Hindlimb muscle (tissue), 1 donor: Measurements from ENCODE around the gene BCR. TPM values are rescaled to one million over a fixed set of nuclear protein-coding genes. Genes with fewer than 3 reads are reported as not detected.

Experiments used
- DNase-seq: peaks from one replicate; pipeline ENCODE4 v3.0.0-alpha.2; 2013
- polyA plus RNA-seq: library from polyadenylated mRNA; unstranded; fragments of 120-200 nt; gene quantifications from one replicate; pipeline ENCODE4 v1.2.1, GENCODE V29; 2013; ENCODE audit not compliant: insufficient read length

BCR gene
- polyA plus RNA-seq, 1 donor = 18.6 TPM

DNA sequence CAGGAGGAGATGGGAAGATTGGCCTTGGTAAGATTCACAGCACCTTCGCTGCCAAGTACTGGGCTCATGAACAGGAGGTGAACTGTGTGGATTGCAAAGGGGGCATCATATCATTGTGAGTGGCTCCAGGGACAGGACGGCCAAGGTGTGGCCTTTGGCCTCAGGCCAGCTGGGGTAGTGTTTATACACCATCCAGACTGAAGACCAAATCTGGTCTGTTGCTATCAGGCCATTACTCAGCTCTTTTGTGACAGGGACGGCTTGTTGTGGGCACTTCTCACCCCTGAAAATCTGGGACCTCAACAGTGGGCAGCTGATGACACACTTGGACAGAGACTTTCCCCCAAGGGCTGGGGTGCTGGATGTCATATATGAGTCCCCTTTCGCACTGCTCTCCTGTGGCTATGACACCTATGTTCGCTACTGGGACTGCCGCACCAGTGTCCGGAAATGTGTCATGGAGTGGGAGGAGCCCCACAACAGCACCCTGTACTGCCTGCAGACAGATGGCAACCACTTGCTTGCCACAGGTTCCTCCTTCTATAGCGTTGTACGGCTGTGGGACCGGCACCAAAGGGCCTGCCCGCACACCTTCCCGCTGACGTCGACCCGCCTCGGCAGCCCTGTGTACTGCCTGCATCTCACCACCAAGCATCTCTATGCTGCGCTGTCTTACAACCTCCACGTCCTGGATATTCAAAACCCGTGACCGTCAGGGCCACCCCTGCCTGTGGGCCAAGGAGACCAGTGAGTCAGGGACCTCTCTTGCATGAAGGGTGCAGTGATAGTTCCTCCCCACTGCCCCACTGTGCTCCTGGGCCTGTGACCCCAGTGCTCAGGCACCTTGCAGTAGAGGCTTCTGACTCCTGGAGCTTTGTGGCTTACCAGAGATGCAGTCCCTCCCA, 83.6 kb downstream of the BCR start:
- no peak for DNase-seq

DNA sequence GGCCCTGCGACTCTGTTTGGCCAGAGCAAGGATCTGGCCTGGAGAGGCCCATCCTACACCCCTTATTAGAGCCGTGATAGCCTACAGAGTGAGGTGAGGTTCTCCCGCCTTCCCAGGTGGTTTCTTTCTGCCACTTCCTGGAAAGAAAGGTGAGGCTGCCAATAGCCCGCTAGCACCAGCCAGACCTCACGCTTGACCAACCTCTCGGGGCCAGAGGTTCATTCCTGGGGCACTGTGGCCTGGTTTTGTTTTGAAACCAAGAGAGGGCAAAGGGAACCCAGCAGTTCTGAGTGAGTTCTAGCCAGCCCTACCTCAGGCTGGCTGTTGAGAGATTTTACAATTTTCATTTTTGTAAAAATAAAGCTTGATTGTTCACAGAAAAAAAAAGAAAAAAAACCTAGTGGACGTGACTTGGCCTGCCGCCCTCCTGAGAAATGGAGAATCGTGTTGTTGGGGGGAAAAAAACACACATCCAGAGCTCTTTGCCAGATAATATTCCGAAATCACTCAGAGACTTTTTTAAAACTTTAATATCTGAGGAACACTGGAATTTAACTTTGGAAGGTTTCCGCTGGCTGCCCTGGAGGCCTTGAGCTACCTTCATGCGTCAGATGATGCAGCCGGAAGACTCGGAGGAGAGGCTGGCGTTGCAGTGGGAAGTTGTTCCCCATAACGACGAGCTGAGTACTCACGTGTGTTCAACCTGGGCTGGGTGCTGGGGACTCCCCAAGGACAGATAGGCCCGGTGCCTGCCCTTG, 84.5 kb downstream of the BCR start:
- peak; percentile 69 for DNase-seq

DNA sequence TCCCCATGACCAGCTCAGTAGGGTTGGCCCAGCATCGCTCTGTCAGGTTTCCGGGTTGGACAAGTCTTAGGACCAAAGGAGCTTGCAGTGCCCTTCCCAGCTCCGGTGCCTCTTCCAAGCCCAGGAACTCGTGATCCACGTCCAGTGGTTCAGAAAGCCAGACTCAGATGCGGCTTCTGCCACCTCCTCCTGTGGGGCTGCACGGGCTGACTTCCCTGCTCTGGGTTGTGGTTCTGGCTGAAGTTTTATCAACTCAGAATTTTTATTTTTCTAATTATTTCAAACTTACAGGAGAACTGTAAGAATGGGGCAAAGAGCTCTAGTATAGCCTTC, 85.0 kb downstream of the BCR start:
- no peak for DNase-seq

DNA sequence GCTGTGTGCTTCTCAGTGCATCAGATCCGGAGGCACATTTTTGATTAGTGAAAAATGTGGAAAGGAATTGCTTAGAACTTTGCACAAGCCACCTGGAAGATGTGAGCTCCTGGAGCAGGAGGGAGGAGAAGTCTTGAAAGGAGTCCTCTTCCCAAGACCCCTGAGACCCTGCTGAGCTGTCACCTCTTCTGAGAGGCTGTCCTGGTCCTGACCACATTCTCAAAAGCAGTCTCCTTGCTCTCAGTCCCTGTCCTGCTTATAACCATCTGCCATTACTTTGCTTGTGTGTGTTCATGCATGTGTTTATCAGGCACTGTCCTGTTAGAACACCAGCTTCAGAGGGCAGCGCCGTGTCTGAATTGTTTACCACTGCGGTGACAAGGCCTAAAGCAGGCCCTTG, 86.5 kb downstream of the BCR start:
- no peak for DNase-seq

DNA sequence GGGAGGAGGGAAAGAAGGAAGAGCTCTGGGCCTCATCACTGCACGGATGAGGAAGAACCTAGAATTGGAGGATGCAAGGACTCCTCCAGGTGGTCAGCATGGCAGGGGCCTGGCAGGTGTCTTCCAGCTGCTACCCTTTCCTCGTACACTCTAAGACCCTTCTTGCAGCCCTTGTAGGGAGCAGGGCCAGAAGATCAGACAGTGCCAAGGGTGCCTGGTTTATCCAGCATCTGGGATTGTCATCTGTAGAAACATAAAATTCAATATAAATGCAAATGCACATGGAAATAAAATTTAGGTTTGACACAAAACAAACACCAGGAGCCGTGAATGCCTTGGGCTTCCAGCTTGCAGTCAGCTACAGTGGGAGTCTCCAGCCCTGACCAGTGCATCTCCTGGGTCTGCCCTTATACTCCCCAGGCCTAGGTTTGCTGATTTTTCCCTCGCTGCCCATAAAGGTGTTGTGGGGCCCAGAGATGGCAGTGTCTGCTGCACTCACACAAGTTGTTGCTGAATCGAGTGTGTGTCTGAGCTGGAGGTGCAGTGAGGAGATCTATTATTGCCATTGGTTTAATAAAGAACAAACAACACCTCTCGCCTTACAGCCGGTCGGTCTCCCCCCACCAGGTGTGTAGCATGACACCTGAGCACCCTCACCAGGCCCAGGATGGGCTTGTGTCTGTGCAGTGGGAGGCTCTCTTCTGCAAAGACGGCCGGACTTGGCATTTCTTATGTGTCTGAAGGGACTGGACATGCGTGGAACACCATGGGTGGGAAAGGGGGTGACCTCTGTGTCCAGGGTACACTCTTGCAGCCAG, 87.1 kb downstream of the BCR start:
- DNase-seq = no peak

DNA sequence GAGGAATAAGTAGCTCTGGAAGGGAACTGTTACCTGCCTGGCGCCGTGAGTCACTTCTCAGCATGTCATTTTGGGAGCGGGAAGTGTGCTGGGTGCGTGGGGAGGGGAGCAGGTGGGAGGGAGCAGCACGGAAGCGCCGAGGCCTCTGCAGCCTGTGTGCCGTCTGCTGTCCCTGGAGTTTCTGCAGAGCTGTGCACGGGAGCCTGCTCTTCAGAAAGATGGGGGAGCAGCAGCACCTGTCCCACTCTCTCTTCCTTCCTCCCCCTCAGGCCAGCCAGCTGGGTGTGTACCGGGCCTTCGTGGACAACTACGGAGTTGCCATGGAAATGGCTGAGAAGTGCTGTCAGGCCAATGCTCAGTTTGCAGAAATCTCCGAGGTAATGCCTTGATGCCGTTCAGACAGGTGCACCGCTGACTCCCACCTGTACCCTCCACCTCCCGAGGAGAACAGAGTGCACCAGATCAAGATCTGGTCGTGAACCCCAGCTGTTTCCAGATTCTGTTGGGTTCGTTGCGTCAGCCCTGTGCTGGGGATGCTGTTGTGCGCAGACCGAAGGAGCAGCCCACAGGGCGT, 87.9 kb downstream of the BCR start:
- DNase-seq = no peak

DNA sequence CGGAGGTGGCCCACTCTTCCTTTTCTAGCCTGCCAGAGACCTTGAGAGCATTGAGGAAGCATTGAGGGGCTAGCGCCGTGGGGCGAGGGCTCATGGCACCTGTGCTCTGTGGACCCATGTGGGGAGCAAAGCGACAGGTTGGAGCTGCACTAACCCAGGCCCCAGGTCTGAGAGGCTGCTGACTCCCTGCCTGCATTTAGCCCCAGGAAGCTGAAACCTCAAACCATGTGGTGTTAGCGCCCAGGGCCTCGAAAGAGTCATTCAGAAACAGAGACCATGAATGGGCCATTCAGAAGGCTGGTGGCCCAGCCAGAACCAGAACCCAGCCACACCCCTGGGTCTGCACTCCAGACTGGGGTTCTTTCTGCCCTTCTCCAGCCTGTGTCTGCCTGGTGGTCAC, 88.6 kb downstream of the BCR start:
- no peak for DNase-seq

DNA sequence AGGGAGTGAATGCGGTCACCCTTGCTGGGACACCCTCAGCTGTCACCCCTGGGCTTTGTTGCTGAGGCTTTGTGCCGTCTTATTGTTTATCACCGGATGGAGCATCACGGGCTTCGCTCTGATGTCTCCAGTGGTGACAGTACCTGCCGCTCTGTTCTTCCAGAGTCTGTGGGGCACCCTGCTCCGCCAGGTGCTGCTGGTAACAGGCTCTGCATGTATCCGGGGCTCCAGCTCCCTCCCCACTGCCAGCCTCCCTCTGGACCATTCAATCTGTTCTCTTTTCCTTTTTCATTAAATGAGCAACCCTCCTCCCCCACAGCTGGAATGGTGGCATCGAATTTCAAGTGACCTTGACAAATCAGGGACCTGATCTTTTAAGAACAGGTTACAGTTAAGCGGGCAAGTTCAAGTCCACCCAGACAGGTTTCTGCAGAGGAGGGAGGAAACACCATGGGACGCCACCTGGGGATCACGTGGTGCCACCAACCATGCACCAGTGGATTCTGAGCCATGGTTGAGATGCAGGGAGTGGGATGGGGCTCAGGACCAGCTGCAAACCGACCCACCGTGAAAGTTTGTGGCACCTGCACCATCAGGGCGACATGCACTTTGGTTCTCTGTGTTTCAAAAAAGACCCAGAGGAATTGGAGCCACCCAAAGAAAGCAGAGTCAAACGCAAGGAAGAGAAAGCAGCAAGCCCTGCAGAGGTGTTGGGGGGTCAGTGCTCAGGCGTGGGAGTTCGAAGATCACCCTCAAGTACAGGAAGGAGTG, 89.3 kb downstream of the BCR start:
- no peak for DNase-seq

DNA sequence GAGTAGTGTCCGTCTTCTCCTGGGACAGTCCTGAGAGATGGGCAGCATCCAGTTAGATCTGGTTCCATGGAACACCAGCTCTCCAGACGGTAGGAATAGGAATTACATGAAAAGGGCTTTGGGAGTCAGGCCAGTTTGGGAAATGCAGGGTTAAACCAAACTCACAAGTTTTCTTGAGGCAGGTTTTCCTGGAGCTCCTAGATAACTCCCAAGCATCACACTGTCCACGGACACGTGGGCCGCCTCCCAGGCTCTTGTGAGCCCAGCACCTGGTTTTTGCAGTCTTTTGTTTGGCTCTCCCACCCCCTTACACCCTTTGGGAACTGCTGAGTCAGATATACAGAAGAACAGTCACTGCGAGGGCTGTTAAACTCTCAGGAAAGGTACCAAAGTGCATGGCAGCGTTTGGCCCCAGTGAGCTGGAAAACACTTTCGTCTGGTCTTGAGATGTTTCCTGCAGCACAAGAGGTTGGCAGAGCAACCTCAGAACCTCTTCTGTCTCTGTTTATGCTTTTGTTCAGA, 90.0 kb downstream of the BCR start:
- no peak for DNase-seq

DNA sequence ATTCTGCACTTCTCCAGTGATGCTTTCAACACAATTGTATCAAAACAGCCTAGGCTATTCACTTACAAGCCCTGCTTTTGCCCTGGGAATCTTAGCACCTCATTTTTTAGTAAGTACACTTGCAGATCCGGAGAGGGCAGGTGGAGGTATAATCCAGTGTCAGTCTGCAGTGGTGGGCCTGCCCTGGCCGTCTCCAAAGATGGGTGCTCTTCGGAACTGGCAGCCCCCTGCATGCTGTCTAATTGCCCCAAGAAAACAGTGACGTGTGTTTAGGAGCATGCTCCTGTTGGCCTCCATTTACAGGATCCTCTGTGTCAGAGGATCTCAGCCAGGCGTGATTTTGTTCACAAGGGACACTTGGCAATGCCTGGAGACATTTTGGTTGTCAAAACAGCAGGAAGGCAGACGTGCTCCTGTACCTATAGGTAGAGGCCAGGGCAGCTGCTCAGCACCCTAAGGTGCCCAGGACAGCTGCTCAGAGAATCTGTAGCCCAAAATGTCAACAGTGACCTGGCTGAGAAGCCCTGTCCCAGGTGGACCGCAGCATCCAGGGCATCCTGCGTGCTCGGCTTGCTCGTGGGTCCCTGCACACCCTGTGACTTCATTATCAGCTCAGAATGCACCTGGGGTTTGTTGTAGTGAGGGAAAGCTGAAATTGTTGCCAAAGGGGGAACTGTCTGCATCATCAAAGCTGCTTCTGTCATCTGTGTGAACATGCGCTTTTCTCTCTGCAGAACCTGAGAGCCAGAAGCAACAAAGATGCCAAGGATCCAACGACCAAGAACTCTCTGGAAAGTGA, 90.7 kb downstream of the BCR start:
- DNase-seq = no peak

DNA sequence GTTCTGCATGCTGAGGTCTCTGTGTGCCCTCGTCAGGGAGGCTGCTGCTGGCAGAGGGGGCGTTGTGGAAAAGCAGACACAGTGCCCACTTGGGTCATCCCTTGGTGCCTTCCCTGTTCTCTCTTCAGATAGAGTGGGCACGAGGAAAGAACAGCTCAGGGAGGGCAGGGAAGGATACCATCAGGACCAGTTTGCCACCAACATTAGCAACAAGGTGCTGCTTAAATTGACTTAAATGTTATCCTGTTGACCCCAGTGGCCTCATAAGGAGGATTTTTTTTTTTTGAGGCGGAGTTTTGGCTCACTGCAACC, 91.2 kb downstream of the BCR start:
- DNase-seq = no peak

DNA sequence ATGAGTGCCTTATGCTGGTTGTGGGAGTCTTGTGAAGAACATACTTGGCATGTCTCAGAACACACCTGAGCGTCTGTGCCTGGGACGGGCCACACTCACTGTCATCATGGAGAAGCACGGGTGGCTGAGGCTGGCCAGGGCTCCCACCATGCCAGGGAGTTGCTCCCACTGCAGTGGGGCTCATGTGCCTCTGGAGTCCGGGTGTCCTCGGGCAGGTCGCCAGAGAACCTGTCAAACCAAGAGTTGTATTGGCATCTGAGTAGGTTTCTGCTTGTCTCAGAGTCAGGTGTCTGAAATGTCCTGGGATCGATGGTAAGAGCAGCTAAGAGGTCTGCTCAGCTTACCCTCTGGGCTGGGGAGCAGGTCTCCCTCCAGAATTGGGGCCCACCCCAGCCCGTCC, 92.1 kb downstream of the BCR start:
- no peak for DNase-seq

DNA sequence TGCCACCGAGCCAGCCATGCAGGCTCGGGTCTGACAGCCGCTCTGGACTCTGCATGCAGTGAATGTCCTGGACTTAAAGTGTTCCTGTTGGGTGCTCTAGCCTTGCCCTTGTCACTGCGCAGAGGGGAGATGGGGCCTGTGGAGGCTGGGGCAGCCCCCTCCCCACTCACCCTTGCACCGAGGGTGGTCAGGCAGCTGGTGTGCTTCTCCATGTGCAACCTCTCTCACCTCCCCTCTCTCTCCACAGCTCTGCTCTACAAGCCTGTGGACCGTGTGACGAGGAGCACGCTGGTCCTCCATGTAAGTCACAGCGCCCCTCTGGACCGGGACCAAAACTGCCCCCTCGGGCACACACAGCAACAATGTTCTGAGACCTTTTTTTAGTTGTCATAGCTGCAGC, 92.5 kb downstream of the BCR start:
- DNase-seq = no peak

DNA sequence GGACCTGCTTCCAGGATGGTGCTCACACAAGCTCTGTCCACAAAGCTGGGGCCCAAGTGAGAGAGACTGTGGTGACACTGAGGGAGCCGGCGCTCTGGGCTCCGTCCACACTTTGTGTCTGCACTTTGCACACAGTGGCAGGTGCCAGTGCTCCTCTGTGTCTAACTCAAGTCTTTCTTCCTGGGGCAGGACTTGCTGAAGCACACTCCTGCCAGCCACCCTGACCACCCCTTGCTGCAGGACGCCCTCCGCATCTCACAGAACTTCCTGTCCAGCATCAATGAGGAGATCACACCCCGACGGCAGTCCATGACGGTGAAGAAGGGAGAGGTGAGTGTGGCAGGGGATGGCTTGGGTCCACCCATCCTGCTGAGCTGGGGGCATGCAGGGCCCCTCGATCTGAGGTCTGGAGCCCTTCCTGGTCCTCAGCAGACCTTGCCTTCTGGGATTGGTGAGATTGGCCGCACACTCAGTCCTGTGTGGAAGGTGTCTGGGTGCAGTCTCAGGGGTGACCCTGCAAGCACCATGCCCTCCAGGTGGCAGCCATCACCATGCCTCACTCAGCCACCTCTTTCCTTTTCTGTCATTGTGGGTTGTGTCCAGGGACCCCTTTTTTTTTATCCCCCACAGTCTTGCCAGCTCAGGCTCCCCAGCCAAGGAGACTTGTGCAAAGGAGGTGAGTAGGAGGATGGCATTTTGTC, 93.3 kb downstream of the BCR start:
- no peak for DNase-seq

DNA sequence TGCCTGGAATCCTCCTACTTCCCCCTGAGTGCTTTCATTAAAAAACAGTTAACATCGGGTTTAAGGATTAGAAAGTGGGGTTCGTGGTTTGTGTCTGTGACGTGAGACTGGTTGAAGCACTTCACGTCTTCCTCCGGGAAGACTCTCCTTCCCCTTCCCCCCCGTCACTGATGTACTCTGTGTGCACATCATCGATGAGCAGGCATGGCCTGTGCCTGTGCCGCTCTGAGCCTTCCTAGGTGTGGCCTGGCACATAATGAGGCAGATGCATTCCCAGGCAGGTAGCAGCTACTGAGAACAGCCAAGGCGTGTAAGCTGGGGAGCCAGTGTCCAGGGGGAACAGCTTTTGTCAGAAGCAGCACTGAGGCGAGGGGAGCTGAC, 93.8 kb downstream of the BCR start:
- DNase-seq = no peak

DNA sequence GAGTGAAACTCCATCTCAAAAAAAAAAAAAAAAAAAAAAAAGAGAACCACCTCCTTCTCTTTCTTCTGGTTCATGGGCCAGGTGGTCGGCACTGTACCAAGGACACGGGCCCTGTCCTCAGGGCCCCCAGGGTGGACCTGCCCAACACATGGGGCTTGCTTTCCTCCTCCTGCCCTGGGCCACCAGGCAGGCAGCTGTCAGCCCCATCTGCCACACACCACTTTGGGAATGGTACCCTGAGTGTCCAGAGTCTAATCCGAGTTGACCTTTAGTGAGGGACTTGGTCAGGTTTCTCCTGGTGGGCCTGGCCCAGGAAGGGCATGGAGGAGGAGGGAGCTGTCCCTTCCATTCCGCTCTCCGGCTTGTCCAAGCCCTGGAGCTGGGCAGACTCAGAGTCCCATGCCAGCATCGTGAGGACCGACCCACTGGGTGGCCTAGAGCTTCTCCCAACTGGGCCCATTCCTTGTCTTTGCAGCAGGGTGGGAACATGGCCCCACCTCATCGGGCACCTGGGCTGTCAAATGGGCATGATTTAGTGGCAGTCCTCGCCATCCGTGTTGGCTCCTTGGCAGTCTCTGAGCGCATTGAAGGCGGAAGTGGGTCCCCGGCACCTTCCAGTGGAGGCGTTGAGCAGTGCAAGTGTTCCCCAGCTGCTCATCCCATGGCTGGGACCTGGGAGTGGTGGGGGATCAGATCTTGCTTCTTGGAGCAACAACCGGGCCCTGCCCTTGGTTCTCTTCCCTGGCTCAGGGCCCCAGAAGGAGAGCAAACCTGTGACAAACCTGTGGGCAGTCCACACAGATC, 94.8 kb downstream of the BCR start:
- no peak for DNase-seq

DNA sequence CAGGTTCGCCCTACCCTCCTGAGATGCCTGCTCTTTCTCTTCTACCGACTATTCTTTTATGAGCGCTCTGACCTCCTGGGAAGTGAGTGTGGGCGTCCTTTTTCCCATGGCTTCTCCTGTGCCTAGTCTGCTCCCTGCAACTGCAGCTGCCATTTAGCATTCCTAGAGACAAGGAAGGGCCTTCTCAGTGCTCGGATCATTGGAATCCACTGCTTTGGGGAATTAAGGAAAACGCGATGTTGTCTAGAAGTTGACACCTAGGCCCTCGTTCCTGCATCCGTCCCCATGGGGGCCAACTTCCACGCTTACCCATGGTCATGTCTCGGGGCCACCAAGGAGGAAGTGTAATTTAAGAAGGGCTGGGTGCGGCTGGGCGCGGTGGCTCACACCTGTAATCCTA, 95.4 kb downstream of the BCR start:
- no peak for DNase-seq

DNA sequence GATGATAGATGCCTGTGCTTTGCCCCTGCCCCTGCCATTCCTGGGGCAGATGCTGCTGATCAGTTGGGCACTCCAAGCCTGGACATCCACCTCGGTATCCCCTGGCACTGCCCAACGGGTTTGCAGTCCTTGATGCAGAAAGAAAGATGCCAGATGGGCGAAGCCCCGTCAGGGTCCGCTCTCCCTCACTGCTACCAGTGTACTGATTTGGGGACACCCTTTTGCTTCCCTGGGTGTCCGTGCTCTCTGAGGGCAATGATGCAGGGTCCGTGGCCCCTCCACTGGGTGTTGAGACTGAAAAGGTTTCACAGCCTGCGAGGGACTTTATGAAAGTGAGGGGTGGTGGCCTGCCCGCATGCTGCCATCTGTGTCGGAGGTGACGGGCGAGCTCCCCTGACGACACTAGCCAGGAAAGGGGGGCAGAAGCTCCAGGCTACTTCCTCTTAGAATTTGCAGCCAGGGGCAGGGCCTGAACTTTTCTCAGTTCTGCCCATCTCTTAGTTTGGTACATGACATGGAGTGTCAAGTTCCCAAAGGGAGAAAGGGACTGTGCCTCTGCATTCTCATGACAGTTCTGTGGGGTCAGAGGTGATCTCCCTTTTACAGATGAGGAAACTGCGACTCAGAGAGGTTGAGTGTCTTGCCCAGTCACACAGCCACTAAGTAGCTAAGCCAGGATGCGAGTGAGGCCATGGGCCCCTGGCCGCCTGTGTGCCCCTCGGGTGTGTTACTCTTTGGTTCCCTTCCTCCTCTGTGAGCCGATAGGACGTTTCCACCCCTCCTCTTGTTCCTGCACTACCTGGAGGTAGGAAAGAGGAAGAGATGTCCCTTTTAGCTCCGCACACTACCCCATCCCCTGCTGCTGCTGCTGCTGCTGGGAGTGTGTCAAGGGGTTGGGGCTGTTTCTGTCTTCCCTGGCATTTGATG, 96.6 kb downstream of the BCR start:
- DNase-seq = no peak
